Neural cell (in vitro differentiated cells): ENCODE results near the gene KRT37. TPM values are rescaled to one million over a fixed set of nuclear protein-coding genes. Genes with fewer than 3 reads are reported as not detected.
"Not testable (repeated sequence)": the region's sequence is repeated elsewhere in the genome, so short reads cannot be mapped to it uniquely, and the experiment has no call there.

Experiments used
- H2AFZ ChIP-seq: fragments of 200-600, 300-800 bp; sonication (generic), shearing (Covaris generic); 2 replicates; pipeline ENCODE4 v1.6.0; 2014; ENCODE audit warnings: low read depth, mild to moderate bottlenecking, antibody characterized with exemption, low read length, moderate library complexity
- H3F3A ChIP-seq: fragments of 200-600 bp; shearing (Covaris generic); 2 replicates; pipeline ENCODE4 v1.6.1; 2016; ENCODE audit warnings: mild to moderate bottlenecking, moderate library complexity, mixed read lengths, antibody characterized with exemption, low read length; ENCODE audit not compliant: insufficient read depth, poor library complexity, severe bottlenecking
- H3K27ac ChIP-seq: fragments of 200-600, 300-800 bp; sonication (generic), shearing (Covaris generic); 2 replicates; pipeline ENCODE4 v1.5.1; 2014; ENCODE audit warnings: mild to moderate bottlenecking, low read length, moderate library complexity
- H3K27me3 ChIP-seq: fragments of 300-800, 200-600 bp; sonication (generic), shearing (Covaris generic); 2 replicates; pipeline ENCODE4 v1.6.0; 2014; ENCODE audit warnings: mild to moderate bottlenecking, low read depth, low read length, moderate library complexity; ENCODE audit not compliant: insufficient read depth
- H3K36me3 ChIP-seq: fragments of 300-800, 200-600 bp; sonication (generic), shearing (Covaris generic); 2 replicates; pipeline ENCODE4 v1.5.1; 2014; ENCODE audit warnings: mild to moderate bottlenecking, antibody characterized with exemption, low read length, moderate library complexity; ENCODE audit not compliant: insufficient read depth
- H3K4me2 ChIP-seq: fragments of 300-800, 200-600 bp; sonication (generic), shearing (Covaris generic); 2 replicates; pipeline ENCODE4 v1.6.0; 2014; ENCODE audit warnings: mild to moderate bottlenecking, low read length
- H3K4me3 ChIP-seq: fragments of 300-800, 200-600 bp; sonication (generic), shearing (Covaris generic); 2 replicates; pipeline ENCODE4 v1.5.1; 2014; ENCODE audit warnings: mild to moderate bottlenecking, low read length, moderate library complexity
- H3K79me2 ChIP-seq: fragments of 200-600 bp; shearing (Covaris generic); replicated peaks from 2 replicates; pipeline ENCODE4 v1.6.0; 2014; ENCODE audit warnings: mild to moderate bottlenecking, low read length, moderate library complexity; ENCODE audit not compliant: insufficient read depth
- H3K9ac ChIP-seq: fragments of 300-800, 200-600 bp; sonication (generic), shearing (Covaris generic); 2 replicates; pipeline ENCODE4 v1.6.1; 2016; ENCODE audit warnings: mild to moderate bottlenecking, low read length, mixed read lengths
- H3K9me2 ChIP-seq: fragments of 200-600 bp; shearing (Covaris generic); 2 replicates; pipeline ENCODE4 v1.6.1; 2016; ENCODE audit warnings: mild to moderate bottlenecking, low read length, mixed read lengths; ENCODE audit not compliant: insufficient read depth
- H3K9me3 ChIP-seq: fragments of 200-600, 300-800 bp; sonication (generic), shearing (Covaris generic); 2 replicates; pipeline ENCODE4 v1.6.1; 2016; ENCODE audit warnings: mild to moderate bottlenecking, mixed run types, low read length, moderate library complexity, mixed read lengths
- H4K20me1 ChIP-seq: fragments of 200-600 bp; shearing (Covaris generic); 2 replicates; pipeline ENCODE4 v1.6.1; 2016; ENCODE audit warnings: mild to moderate bottlenecking, mixed run types; ENCODE audit not compliant: insufficient read depth
- EP300 ChIP-seq: fragments of 450-650 bp; conservative IDR thresholded peaks from 2 replicates; pipeline ENCODE4 v1.6.1; 2014; ENCODE audit warnings: antibody characterized with exemption, mild to moderate bottlenecking, moderate library complexity; ENCODE audit not compliant: poor library complexity, severe bottlenecking
- EZH2 ChIP-seq: fragments of 200-600, 300-800 bp; shearing (Covaris generic), sonication (generic); IDR thresholded peaks from 2 replicates; pipeline ENCODE4 v1.6.1; 2014; ENCODE audit warnings: antibody characterized with exemption, low read length, borderline replicate concordance, mild to moderate bottlenecking; ENCODE audit not compliant: insufficient read depth, poor library complexity, severe bottlenecking
- MXI1 ChIP-seq: fragments of 450-650 bp; conservative IDR thresholded peaks from 2 replicates; pipeline ENCODE4 v1.6.1; 2014; ENCODE audit warnings: antibody characterized with exemption, mild to moderate bottlenecking; ENCODE audit not compliant: poor library complexity, severe bottlenecking
- POLR2AphosphoS5 ChIP-seq: IDR thresholded peaks from 2 replicates; pipeline ENCODE4 v1.6.1; 2012
- RAD21 ChIP-seq: fragments of 450-650 bp; conservative IDR thresholded peaks from 2 replicates; pipeline ENCODE4 v1.6.1; 2014; ENCODE audit warnings: antibody characterized with exemption, mild to moderate bottlenecking, moderate library complexity
- SMC3 ChIP-seq: fragments of 450-650 bp; conservative IDR thresholded peaks from 2 replicates; pipeline ENCODE4 v1.6.1; 2014; ENCODE audit warnings: antibody characterized with exemption, mild to moderate bottlenecking, moderate library complexity; ENCODE audit not compliant: poor library complexity
- TAF1 ChIP-seq: IDR thresholded peaks from 2 replicates; pipeline ENCODE4 v1.6.1; 2012; ENCODE audit warnings: low read depth
- polyA plus RNA-seq: library from polyadenylated mRNA; depleted of rRNA; stranded (reverse); fragments of >200 nt; gene quantifications from 2 replicates; pipeline ENCODE4 v1.2.3, GENCODE V29; 2014
- TF ChIP-seq, protein P1 (sequence below): fragments of 450-650 bp; IDR thresholded peaks from 2 replicates; pipeline ENCODE4 v1.5.1; 2014; ENCODE audit warnings: antibody characterized with exemption, mild to moderate bottlenecking, moderate library complexity; ENCODE audit not compliant: poor library complexity, severe bottlenecking
- TF ChIP-seq, protein P2 (sequence below): IDR thresholded peaks from 2 replicates; pipeline ENCODE4 v1.6.1; 2012; ENCODE audit warnings: borderline replicate concordance

KRT37 gene
- polyA plus RNA-seq, 1 donor from 2014 or later: not detected

GRCh38 chr17:41434005-41434404, 9.6 kb upstream of the KRT37 start:
- Histone ChIP-seq H3K79me2 (no peaks in the 10 kb centered on the region), H3K27me3 (no peaks in the 10 kb centered on the region), H2AFZ (no peak overlapping the region), H3F3A (no peaks in the 10 kb centered on the region), H3K9me2 (no peaks in the 10 kb centered on the region), H3K36me3 (no peaks in the 10 kb centered on the region), H3K4me2 (no peak overlapping the region), H3K4me3 (no peak overlapping the region), H3K9ac (no peak overlapping the region), H3K9me3 (no peaks in the 10 kb centered on the region), H3K27ac (no peak overlapping the region), H4K20me1 (no peaks in the 10 kb centered on the region)
- no peak for TF ChIP-seq POLR2AphosphoS5

DNA sequence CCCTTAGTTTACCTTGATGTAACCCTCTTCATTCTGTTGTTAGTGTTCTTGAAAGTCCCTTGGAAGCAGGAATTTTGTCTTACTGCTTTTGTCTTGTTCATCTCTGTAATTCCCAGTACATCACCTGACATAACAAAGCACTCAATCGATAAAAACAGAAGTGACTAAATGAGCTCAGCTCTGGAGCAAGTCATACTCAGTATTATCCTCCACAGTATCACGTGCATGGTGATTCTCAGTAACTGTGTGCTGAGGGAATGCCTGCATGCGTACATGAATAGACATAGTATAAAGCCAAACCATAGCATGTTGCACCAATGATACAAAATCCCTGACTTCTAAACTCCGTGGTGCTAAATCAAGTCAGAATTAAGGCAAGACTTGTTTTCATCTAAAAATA, 9.2 kb upstream of the KRT37 start:
- no peaks in the 10 kb centered on the region for H4K20me1 ChIP-seq
- no peak for TF ChIP-seq MXI1
- TF ChIP-seq EZH2: no peak
- TF ChIP-seq SMC3: no peak
- TF ChIP-seq, protein P1, sequence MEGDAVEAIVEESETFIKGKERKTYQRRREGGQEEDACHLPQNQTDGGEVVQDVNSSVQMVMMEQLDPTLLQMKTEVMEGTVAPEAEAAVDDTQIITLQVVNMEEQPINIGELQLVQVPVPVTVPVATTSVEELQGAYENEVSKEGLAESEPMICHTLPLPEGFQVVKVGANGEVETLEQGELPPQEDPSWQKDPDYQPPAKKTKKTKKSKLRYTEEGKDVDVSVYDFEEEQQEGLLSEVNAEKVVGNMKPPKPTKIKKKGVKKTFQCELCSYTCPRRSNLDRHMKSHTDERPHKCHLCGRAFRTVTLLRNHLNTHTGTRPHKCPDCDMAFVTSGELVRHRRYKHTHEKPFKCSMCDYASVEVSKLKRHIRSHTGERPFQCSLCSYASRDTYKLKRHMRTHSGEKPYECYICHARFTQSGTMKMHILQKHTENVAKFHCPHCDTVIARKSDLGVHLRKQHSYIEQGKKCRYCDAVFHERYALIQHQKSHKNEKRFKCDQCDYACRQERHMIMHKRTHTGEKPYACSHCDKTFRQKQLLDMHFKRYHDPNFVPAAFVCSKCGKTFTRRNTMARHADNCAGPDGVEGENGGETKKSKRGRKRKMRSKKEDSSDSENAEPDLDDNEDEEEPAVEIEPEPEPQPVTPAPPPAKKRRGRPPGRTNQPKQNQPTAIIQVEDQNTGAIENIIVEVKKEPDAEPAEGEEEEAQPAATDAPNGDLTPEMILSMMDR: no peak
- TF ChIP-seq RAD21: no peak
- TF ChIP-seq TAF1: no peak
- no peak overlapping the region for H3K27ac ChIP-seq
- no peaks in the 10 kb centered on the region for H3K27me3 ChIP-seq
- H3K4me2 ChIP-seq: no peak overlapping the region
- no peaks in the 10 kb centered on the region for H3K9me2 ChIP-seq
- H3K9ac ChIP-seq: no peak overlapping the region
- no peak overlapping the region for H3K4me3 ChIP-seq
- no peaks in the 10 kb centered on the region for H3K79me2 ChIP-seq
- no peak overlapping the region for H2AFZ ChIP-seq
- H3K36me3 ChIP-seq: no peaks in the 10 kb centered on the region
- H3F3A ChIP-seq: no peaks in the 10 kb centered on the region
- H3K9me3 ChIP-seq: no peaks in the 10 kb centered on the region

DNA sequence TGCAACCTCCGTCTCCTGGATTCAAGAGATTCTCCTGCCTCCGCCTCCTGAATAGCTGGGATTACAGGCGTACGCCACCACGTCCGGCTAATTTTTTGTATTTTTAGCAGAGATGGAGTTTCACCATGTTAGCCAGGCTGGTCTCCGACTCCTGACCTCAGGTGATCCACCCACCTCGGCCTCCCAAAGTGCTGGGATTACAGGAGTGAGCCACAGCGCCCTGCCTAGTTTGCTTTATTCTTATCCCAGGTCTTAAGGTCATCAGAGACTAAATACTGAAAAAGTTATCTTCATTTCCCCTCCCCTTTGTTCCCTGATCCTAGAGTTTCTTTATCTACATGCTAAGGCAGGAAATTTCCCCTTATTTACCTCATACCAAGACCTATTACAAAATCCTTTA, 6.0 kb upstream of the KRT37 start:
- not testable (repeated sequence) for H3K27me3 ChIP-seq, H2AFZ ChIP-seq, H3K9me3 ChIP-seq, H3K4me2 ChIP-seq, H4K20me1 ChIP-seq, H3K27ac ChIP-seq, H3F3A ChIP-seq, H3K36me3 ChIP-seq, H3K9ac ChIP-seq, H3K9me2 ChIP-seq, H3K4me3 ChIP-seq, H3K79me2 ChIP-seq

DNA sequence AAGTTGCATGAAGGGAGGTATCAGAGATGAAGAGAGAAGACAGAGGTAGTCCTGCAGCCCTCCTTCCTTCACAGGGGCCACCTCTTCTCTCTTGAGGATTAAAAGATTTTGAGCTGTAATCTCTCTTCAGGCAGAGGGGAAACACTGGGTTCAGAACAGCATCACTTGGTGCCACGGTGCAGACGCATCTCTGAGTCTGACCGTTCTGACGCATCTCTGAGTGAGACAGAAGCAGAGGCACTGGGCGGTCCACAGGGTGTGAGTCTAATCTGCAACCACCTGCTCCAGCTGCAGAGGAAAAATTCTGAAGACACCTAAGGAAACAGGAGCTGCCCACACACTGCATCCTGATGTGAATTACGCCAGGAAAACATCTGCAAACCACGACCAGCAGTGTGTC, 5.3 kb upstream of the KRT37 start:
- Histone ChIP-seq H4K20me1 (no peaks in the 10 kb centered on the region), H3K9me2 (no peaks in the 10 kb centered on the region), H3K4me2 (no peak overlapping the region), H3K9me3 (no peaks in the 10 kb centered on the region), H3F3A (no peaks in the 10 kb centered on the region), H3K4me3 (no peak overlapping the region), H2AFZ (no peak overlapping the region), H3K36me3 (no peaks in the 10 kb centered on the region), H3K27me3 (no peaks in the 10 kb centered on the region), H3K27ac (no peak overlapping the region), H3K79me2 (no peaks in the 10 kb centered on the region), H3K9ac (no peak overlapping the region)
- TF ChIP-seq EP300 (no peak), MXI1 (no peak), TAF1 (no peak), EZH2 (no peak), SMC3 (no peak), RAD21 (no peak), POLR2AphosphoS5 (no peak)
- TF ChIP-seq, protein P2, sequence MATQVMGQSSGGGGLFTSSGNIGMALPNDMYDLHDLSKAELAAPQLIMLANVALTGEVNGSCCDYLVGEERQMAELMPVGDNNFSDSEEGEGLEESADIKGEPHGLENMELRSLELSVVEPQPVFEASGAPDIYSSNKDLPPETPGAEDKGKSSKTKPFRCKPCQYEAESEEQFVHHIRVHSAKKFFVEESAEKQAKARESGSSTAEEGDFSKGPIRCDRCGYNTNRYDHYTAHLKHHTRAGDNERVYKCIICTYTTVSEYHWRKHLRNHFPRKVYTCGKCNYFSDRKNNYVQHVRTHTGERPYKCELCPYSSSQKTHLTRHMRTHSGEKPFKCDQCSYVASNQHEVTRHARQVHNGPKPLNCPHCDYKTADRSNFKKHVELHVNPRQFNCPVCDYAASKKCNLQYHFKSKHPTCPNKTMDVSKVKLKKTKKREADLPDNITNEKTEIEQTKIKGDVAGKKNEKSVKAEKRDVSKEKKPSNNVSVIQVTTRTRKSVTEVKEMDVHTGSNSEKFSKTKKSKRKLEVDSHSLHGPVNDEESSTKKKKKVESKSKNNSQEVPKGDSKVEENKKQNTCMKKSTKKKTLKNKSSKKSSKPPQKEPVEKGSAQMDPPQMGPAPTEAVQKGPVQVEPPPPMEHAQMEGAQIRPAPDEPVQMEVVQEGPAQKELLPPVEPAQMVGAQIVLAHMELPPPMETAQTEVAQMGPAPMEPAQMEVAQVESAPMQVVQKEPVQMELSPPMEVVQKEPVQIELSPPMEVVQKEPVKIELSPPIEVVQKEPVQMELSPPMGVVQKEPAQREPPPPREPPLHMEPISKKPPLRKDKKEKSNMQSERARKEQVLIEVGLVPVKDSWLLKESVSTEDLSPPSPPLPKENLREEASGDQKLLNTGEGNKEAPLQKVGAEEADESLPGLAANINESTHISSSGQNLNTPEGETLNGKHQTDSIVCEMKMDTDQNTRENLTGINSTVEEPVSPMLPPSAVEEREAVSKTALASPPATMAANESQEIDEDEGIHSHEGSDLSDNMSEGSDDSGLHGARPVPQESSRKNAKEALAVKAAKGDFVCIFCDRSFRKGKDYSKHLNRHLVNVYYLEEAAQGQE: no peak
- TF ChIP-seq, protein P1: no peak
